Measurements from ENCODE around the gene PALD1.

PALD1 gene

GRCh38 chr10:70457759-70458305 is 20.7 kb upstream of the PALD1 start:
- DNase-seq (ENCODE audit: low read depth, low spot score): no peak

GRCh38 chr10:70458329-70459060 is 20.1 kb upstream of the PALD1 start:
- peak; percentile 95 for DNase-seq (ENCODE audit: low read depth, low spot score)

- DNase-seq (ENCODE audit: low read depth, low spot score): no peak
Observed at GRCh38 chr10:70459061-70459773, 19.4 kb upstream of the PALD1 start.

GRCh38 chr10:70459774-70460490 is 18.6 kb upstream of the PALD1 start:
- DNase-seq (ENCODE audit: low read depth, low spot score): no peak

- peak; percentile 84 for DNase-seq (ENCODE audit: low read depth, low spot score)
Observed at GRCh38 chr10:70461397-70462348, 16.9 kb upstream of the PALD1 start.

- peak; percentile 90 for DNase-seq (ENCODE audit: low read depth, low spot score)
Observed at GRCh38 chr10:70462349-70462984, 16.1 kb upstream of the PALD1 start.

GRCh38 chr10:70465278-70465677 is 13.3 kb upstream of the PALD1 start:
- DNase-seq (ENCODE audit: low read depth, low spot score): no peak

- no peak for DNase-seq (ENCODE audit: low read depth, low spot score)
Observed at GRCh38 chr10:70465832-70466231, 12.7 kb upstream of the PALD1 start.

GRCh38 chr10:70466951-70467350 is 11.6 kb upstream of the PALD1 start:
- DNase-seq (ENCODE audit: low read depth, low spot score): no peak

GRCh38 chr10:70472799-70473454 is 5.6 kb upstream of the PALD1 start:
- no peak for DNase-seq (ENCODE audit: low read depth, low spot score)

GRCh38 chr10:70474780-70475179 is 3.8 kb upstream of the PALD1 start:
- no peak for DNase-seq (ENCODE audit: low read depth, low spot score)

GRCh38 chr10:70475661-70476060 is 2.9 kb upstream of the PALD1 start:
- DNase-seq (ENCODE audit: low read depth, low spot score): peak; percentile 51

GRCh38 chr10:70476249-70477035 is 2.1 kb upstream of the PALD1 start:
- no peak for DNase-seq (ENCODE audit: low read depth, low spot score)

- no peak for DNase-seq (ENCODE audit: low read depth, low spot score)
Observed at GRCh38 chr10:70477661-70478162, 855 bp upstream of the PALD1 start.

- DNase-seq (ENCODE audit: low read depth, low spot score): no peak
Observed at GRCh38 chr10:70479165-70479581, 606 bp downstream of the PALD1 start.

GRCh38 chr10:70479626-70480238 is 1.2 kb downstream of the PALD1 start:
- no peak for DNase-seq (ENCODE audit: low read depth, low spot score)

GRCh38 chr10:70480239-70480861 is 1.8 kb downstream of the PALD1 start:
- no peak for DNase-seq (ENCODE audit: low read depth, low spot score)

- no peak for DNase-seq (ENCODE audit: low read depth, low spot score)
Observed at GRCh38 chr10:70481105-70481504, 2.5 kb downstream of the PALD1 start.

All from astrocyte of the hippocampus (primary cell).